K562 (cell line): ENCODE data around the gene MDK. TPM values are rescaled to one million over a fixed set of nuclear protein-coding genes. Genes with fewer than 3 reads are reported as not detected.

ENCODE experiments used
- BRD9 ChIP-seq: fragments of 450-650 bp; IDR thresholded peaks from 2 replicates; pipeline ENCODE4 v1.6.1; 2018; ENCODE audit warnings: low read depth; ENCODE audit not compliant: partially characterized antibody
- CBFA2T2 ChIP-seq: fragments of 450-650 bp; conservative IDR thresholded peaks from 2 replicates; pipeline ENCODE4 v1.6.1; 2017; ENCODE audit warnings: mild to moderate bottlenecking
- CREM ChIP-seq: IDR thresholded peaks from 2 replicates; pipeline ENCODE4 v1.6.1; 2014; ENCODE audit warnings: antibody characterized with exemption, low read depth
- DACH1 ChIP-seq: fragments of 450-650 bp; IDR thresholded peaks from 2 replicates; pipeline ENCODE4 v1.6.1; 2018; ENCODE audit not compliant: partially characterized antibody
- DNMT1 ChIP-seq: fragments of 450-650 bp; IDR thresholded peaks from 2 replicates; pipeline ENCODE4 v1.6.1; 2016; ENCODE audit warnings: antibody characterized with exemption, mild to moderate bottlenecking
- ETV5 ChIP-seq: sonication (generic); formaldehyde crosslinking; IDR thresholded peaks from 2 replicates; pipeline ENCODE4 v1.4.0; 2020; ENCODE audit warnings: low read depth, mild to moderate bottlenecking, missing genetic modification reagents
- FOXA3 ChIP-seq, 2 experiments: fragments of 450-650 bp in 1 of 2; sonication (generic) in 1 of 2; formaldehyde crosslinking; IDR thresholded peaks in 1 of 2; conservative IDR thresholded peaks in 1 of 2; 2 replicates each; pipeline versions ENCODE4 v1.4.0 to v1.8.0; 2020 to 2022; ENCODE audit warnings: mild to moderate bottlenecking in 2 of 2, missing genetic modification reagents in 1 of 2
- GABPA ChIP-seq: fragments of 200-800 bp; sonication (Bioruptor generic); conservative IDR thresholded peaks from 2 replicates; pipeline ENCODE4 v1.6.1; 2016; ENCODE audit warnings: low read depth, missing genetic modification characterization, missing compliant biosample characterization
- GABPB1 ChIP-seq: sonication (generic); formaldehyde crosslinking; IDR thresholded peaks from 2 replicates; pipeline ENCODE4 v1.8.0; 2022; ENCODE audit warnings: mild to moderate bottlenecking, missing genetic modification reagents
- HBP1 ChIP-seq: fragments of 450-650 bp; formaldehyde crosslinking; IDR thresholded peaks from 2 replicates; pipeline ENCODE4 v1.4.0; 2022; ENCODE audit warnings: missing genetic modification characterization
- HMGN3 ChIP-seq: IDR thresholded peaks from 2 replicates; pipeline ENCODE4 v1.6.1; 2011; ENCODE audit warnings: borderline replicate concordance, low read depth, mild to moderate bottlenecking, mixed read lengths, low read length; ENCODE audit not compliant: insufficient read length; ENCODE audit errors: extremely low read depth
- HNRNPH1 ChIP-seq: fragments of 200-400 bp; formaldehyde crosslinking; optimal IDR thresholded peaks from 2 replicates; pipeline ENCODE3; 2017; ENCODE audit warnings: low read depth, mild to moderate bottlenecking, low read length, moderate library complexity
- KLF16 ChIP-seq: IDR thresholded peaks from 2 replicates; pipeline ENCODE4 v1.6.1; 2016; ENCODE audit warnings: antibody characterized with exemption
- MED1 ChIP-seq: sonication (generic); formaldehyde crosslinking; IDR thresholded peaks from 2 replicates; pipeline ENCODE4 v1.8.1; 2023; ENCODE audit warnings: missing genetic modification reagents, borderline replicate concordance
- MLLT1 ChIP-seq, 2 experiments: fragments of 450-650 bp; IDR thresholded peaks; 2 replicates each; pipeline ENCODE4 v1.6.1; 2016
- NONO ChIP-seq, 2 experiments: fragments of 200-400 bp in 1 of 2; fragments of 450-650 bp in 1 of 2; formaldehyde crosslinking in 1 of 2; IDR thresholded peaks; 2 replicates each; pipeline ENCODE4 v1.6.1; 2017; ENCODE audit warnings: low read depth in 2 of 2, mild to moderate bottlenecking in 2 of 2, moderate library complexity in 2 of 2, low read length in 1 of 2
- PHB ChIP-seq: fragments of 250-450 bp; sonication (Bioruptor Pico); IDR thresholded peaks from 2 replicates; pipeline ENCODE4 v1.5.0; 2021
- PHB2 ChIP-seq: fragments of 450-650 bp; IDR thresholded peaks from 2 replicates; pipeline ENCODE4 v1.6.1; 2017; ENCODE audit warnings: low read depth
- PML ChIP-seq: IDR thresholded peaks from 2 replicates; pipeline ENCODE4 v1.6.1; 2012; ENCODE audit warnings: low read length, inconsistent platforms
- POU5F1 ChIP-seq: fragments of 150-350 bp; IDR thresholded peaks from 2 replicates; pipeline ENCODE4 v1.6.1; 2014; ENCODE audit warnings: borderline replicate concordance, low read length, low read depth, mild to moderate bottlenecking; ENCODE audit not compliant: partially characterized antibody
- PPARD ChIP-seq: fragments of 250-450 bp; sonication (Bioruptor Pico); IDR thresholded peaks from 2 replicates; pipeline ENCODE4 v1.8.0; 2022; ENCODE audit warnings: inconsistent platforms, mild to moderate bottlenecking, moderate library complexity
- SMC3 ChIP-seq: conservative IDR thresholded peaks from 2 replicates; pipeline ENCODE4 v1.6.1; 2011; ENCODE audit warnings: low read depth, low read length, improper control_type of control experiment; ENCODE audit not compliant: insufficient read depth
- ZBTB8A ChIP-seq: fragments of 450-650 bp; IDR thresholded peaks from 2 replicates; pipeline ENCODE4 v1.6.1; 2018; ENCODE audit warnings: mild to moderate bottlenecking, moderate library complexity; ENCODE audit not compliant: partially characterized antibody
- ZC3H4 ChIP-seq: sonication (generic); formaldehyde crosslinking; IDR thresholded peaks from 2 replicates; pipeline ENCODE4 v1.9.0; 2021; ENCODE audit warnings: missing genetic modification reagents, borderline replicate concordance
- ZNF436 ChIP-seq: fragments of 250-450, 450-650 bp; sonication (Bioruptor Pico); formaldehyde crosslinking; IDR thresholded peaks from 2 replicates; pipeline ENCODE4 v1.7.0; 2020; ENCODE audit warnings: mild to moderate bottlenecking
- ZNF444 ChIP-seq: fragments of 250-450 bp; sonication (Bioruptor Pico); IDR thresholded peaks from 2 replicates; pipeline ENCODE4 v1.4.0; 2020; ENCODE audit warnings: mild to moderate bottlenecking, moderate library complexity
- ZNF75A ChIP-seq: fragments of 450-650 bp; formaldehyde crosslinking; IDR thresholded peaks from 2 replicates; pipeline ENCODE4 v1.4.0; 2020; ENCODE audit warnings: mild to moderate bottlenecking
- polyA plus RNA-seq, 8 experiments: library from polyadenylated mRNA; depleted of rRNA in 4 of 8; stranded (reverse) in 5 of 8; unstranded in 3 of 8; fragments of >200 nt; fragmentation: Nextera tagmentation in 2 of 8; fragmentation: Illumina TruSeq in 1 of 8; extraction: Ambion mirVana in 2 of 8; extraction: Trizol in 1 of 8; gene quantifications; 2 replicates each; pipeline versions ENCODE4 v1.2.1 to v1.2.3, GENCODE V29; 2011 to 2014; ENCODE audit warnings: inconsistent platforms in 1 of 8, missing spikeins in 1 of 8
- total RNA-seq, 7 experiments: library from RNA; depleted of rRNA in 6 of 7; stranded (reverse); fragments of >200 nt in 6 of 7; fragmentation: Illumina TruSeq in 2 of 7; extraction: Trizol in 2 of 7; gene quantifications; 2 replicates each; pipeline versions ENCODE4 v1.2.1 to v1.2.3, GENCODE V29; 2011 to 2021; ENCODE audit warnings: low replicate concordance in 1 of 7
- TF ChIP-seq, protein P1 (sequence below): sonication (generic); formaldehyde crosslinking; IDR thresholded peaks from 2 replicates; pipeline ENCODE4 v1.9.0; 2022; ENCODE audit warnings: mild to moderate bottlenecking, missing genetic modification reagents

The MDK gene
- total and polyA plus RNA-seq, 9 of the 15 experiments (the other 6 are each of a cell fraction or from before 2014, with no cell fraction given), result 20.7 to 700 (median 350) TPM

GRCh38 chr11:46352063-46352841 lies 29.2 kb upstream of the MDK start (continued):
- TF ChIP-seq FOXA3 (CRISPR knock-in tag; conservative IDR thresholded peaks at IDR 0.05 in 1 of 2, IDR thresholded peaks at IDR 0.05 in 1 of 2) (0 out of 4 replicates have a peak, but pooled peaks of 1 of the 2 experiments have one; percentile 48), ZNF444 (no peak), DACH1 (no peak), BRD9 (no peak), HNRNPH1 (no peak), ETV5 (CRISPR knock-in tag) (no peak), CREM (0 out of 2 replicates have a peak, but pooled peaks have one; percentile 5), SMC3 (peak; percentile 93), ZNF75A (no peak), POU5F1 (no peak), ZNF436 (no peak), ZC3H4 (CRISPR knock-in tag) (no peak), PML (no peak), PHB2 (no peak), PHB (CRISPR knock-in tag) (no peak), HBP1 (CRISPR knock-in tag) (no peak), ZBTB8A (no peak), CBFA2T2 (no peak), DNMT1 (no peak), GABPB1 (CRISPR knock-in tag) (peak; percentile 98), MLLT1 (IDR thresholded peaks at IDR 0.05) (no peak), PPARD (no peak), MED1 (CRISPR knock-in tag) (no peak), GABPA (peak; percentile 79), KLF16 (0 out of 2 replicates have a peak, but pooled peaks have one; percentile 24), HMGN3 (peak; percentile 52), NONO (IDR thresholded peaks at IDR 0.05; ENCODE audit: low read depth in 2 of 2, low read length in 1 of 2) (peak in 1 of 2 experiments; percentile 50; a peak in 1 of 4 replicates)
- TF ChIP-seq, protein P1, sequence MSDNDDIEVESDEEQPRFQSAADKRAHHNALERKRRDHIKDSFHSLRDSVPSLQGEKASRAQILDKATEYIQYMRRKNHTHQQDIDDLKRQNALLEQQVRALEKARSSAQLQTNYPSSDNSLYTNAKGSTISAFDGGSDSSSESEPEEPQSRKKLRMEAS, result peak; percentile 20
